ENCODE measurements around the gene OCIAD2. TPM values are rescaled to one million over a fixed set of nuclear protein-coding genes. Genes with fewer than 3 reads are reported as not detected.
"Not testable (repeated sequence)": the region's sequence is repeated elsewhere in the genome, so short reads cannot be mapped to it uniquely, and the experiment has no call there.

OCIAD2 gene
- total and polyA plus RNA-seq, 5 donors from 2014 or later = 83.0 to 359 (median 294) TPM

DNA sequence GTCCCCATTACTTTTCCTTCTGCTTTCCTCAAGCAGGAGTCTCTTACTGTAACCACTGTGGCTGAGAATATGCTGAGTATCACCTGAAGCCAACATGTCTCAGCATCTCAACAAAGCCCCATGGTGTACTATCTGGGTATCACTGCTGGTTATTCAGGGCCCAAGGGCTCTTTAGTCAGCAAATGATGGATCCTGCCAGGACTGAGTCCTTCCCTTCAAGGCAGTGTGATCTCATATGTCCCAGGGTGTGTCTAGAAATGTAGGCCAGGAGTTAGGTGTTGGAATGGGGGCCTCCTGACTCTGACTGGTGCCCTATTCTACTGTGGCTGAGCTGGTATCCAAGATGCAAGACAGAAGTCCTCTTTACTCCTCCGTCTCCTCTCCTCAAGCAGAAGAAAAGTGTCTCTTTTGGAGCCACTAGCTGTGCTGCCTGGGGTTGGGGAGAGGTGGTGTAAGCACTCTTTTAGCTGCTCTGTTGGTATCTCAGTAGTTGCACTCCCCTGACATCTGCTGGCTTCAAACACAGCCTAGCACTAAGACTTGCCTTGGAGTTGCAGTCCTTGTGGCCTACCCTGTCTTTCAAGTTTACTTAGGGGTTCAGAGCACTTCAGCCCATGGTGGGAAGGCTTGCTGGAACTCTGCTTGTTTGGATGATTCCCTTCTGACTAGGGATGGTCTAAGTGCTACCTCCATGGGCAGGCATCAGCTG, 28.6 kb downstream of the OCIAD2 start:
- Mint-ChIP-seq H3K4me1 (peaks cover 0 to 7% (median 0%) of the 10 kb centered on the region in 4 donors), H3K36me3 (no peaks in the 10 kb centered on the region), H3K9me3 (peaks cover 0 to 6% (median 4%) of the 10 kb centered on the region in 7 donors), H3K27me3 (peaks cover 3% of the 10 kb centered on the region), H3K27ac (no peak overlapping the region), H3K4me3 (no peak overlapping the region)
- H3K36me3 ChIP-seq (ENCODE audit: control insufficient read depth, insufficient read depth, low read length) = no peaks in the 10 kb centered on the region
- no peak overlapping the region for H3K27ac ChIP-seq (ENCODE audit: insufficient read depth, low read length, poor library complexity, severe bottlenecking)
- no peaks in the 10 kb centered on the region for H3K4me1 ChIP-seq (ENCODE audit: control insufficient read depth, insufficient read depth, low read length, poor library complexity, severe bottlenecking)
- ATAC-seq (ENCODE audit: low read depth in 2 of 2) (no peak), DNase-seq (no peak)
- H3K27me3 ChIP-seq (ENCODE audit: control insufficient read depth, insufficient read depth, low read length) = no peaks in the 10 kb centered on the region
- H3K9me3 ChIP-seq (ENCODE audit: control insufficient read depth in 2 of 2, low read length in 2 of 2) = no peaks in the 10 kb centered on the region
- H3K4me3 ChIP-seq (ENCODE audit: low read depth, low read length) = no peak overlapping the region

DNA sequence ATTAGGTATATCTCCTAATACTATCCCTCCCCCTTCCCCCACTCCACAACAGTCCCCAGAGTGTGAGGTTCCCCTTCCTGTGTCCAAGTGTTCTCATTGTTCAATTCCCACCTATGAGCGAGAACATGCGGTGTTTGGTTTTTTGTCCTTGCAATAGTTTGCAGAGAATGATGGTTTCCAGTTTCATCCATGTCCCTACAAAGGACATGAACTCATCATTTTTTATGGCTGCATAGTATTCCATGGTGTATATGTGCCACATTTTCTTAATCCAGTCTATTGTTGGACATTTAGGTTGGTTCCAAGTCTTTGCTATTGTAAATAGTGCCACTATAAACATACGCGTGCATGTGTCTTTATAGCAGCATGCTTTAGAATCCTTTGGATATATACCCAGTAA, 41.9 kb downstream of the OCIAD2 start:
- H3K27me3 ChIP-seq (ENCODE audit: control insufficient read depth, insufficient read depth, low read length); H3K27ac Mint-ChIP-seq: not testable (repeated sequence)

DNA sequence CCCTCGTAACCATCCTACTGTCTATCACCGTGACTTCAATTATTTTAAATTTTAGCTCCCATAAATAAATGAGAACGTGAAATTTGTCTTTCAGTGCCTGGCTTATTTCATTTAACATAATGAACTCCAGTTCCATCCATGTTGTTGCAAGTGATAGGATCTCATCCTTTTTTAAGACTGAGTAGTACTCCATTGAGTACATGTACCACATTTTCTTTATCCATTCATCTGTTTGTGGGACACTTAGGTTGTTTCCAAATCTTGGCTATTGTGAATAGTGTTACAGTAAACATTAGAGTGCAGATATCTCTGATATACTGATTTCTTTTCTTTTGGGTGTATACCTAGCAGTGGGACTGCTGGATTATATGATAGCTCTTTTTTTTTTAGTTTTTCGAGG, 42.8 kb downstream of the OCIAD2 start:
- peaks cover 0 to 13% (median 2%) of the 10 kb centered on the region in 7 donors for H3K9me3 Mint-ChIP-seq
- DNase-seq (no peak), ATAC-seq (ENCODE audit: low read depth in 2 of 2) (no peak)
- peaks cover 0 to 3% (median 0%) of the 10 kb centered on the region in 4 donors for H3K4me1 Mint-ChIP-seq
- H3K36me3 Mint-ChIP-seq = peaks cover 11% of the 10 kb centered on the region
- Histone ChIP-seq H3K36me3 (ENCODE audit: control insufficient read depth, insufficient read depth, low read length) (peaks cover 17% of the 10 kb centered on the region), H3K4me3 (ENCODE audit: low read depth, low read length) (no peak overlapping the region), H3K9me3 (ENCODE audit: control insufficient read depth in 2 of 2, low read length in 2 of 2) (peaks cover 0 to 6% of the 10 kb centered on the region in 2 experiments), H3K4me1 (ENCODE audit: control insufficient read depth, insufficient read depth, low read length, poor library complexity, severe bottlenecking) (no peaks in the 10 kb centered on the region), H3K27ac (ENCODE audit: insufficient read depth, low read length, poor library complexity, severe bottlenecking) (no peak overlapping the region), H3K27me3 (ENCODE audit: control insufficient read depth, insufficient read depth, low read length) (no peaks in the 10 kb centered on the region)
- no peak overlapping the region for H3K4me3 Mint-ChIP-seq
- no peak overlapping the region for H3K27ac Mint-ChIP-seq
- H3K27me3 Mint-ChIP-seq = peaks cover 6% of the 10 kb centered on the region

More for the DNA sequence above, 41.9 kb downstream of the OCIAD2 start:
- H3K9me3 ChIP-seq (ENCODE audit: control insufficient read depth in 2 of 2, low read length in 2 of 2); ATAC-seq (ENCODE audit: low read depth in 2 of 2); H3K4me1 Mint-ChIP-seq; H3K27me3 Mint-ChIP-seq; H3K4me1 ChIP-seq (ENCODE audit: control insufficient read depth, insufficient read depth, low read length, poor library complexity, severe bottlenecking); H3K27ac ChIP-seq (ENCODE audit: insufficient read depth, low read length, poor library complexity, severe bottlenecking); DNase-seq; H3K4me3 Mint-ChIP-seq; H3K4me3 ChIP-seq (ENCODE audit: low read depth, low read length): not testable (repeated sequence)
- peaks cover 17% of the 10 kb centered on the region for H3K36me3 ChIP-seq (ENCODE audit: control insufficient read depth, insufficient read depth, low read length)
- Mint-ChIP-seq H3K9me3 (peaks cover 0 to 13% (median 2%) of the 10 kb centered on the region in 7 donors), H3K36me3 (peaks cover 17% of the 10 kb centered on the region)

DNA sequence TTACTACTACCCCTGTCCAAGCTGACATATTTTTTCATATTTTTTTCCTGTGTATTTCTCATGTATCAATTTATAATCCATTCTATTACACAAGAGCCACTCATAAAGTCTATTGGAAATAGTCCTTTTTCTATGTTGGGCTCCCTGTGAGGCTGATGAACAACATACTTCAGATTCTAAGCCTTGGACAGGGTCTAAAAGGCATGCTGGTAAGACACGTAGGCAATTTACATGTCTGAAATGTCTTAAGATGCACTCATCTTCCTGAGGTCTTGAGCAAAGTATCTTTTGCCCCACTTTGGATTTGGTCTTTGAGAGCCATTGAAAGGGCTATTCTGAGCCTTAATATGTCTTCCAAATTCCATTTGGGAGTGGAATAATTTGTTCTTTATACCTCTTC, 43.9 kb downstream of the OCIAD2 start:
- Histone ChIP-seq H3K4me1 (ENCODE audit: control insufficient read depth, insufficient read depth, low read length, poor library complexity, severe bottlenecking) (no peaks in the 10 kb centered on the region), H3K9me3 (ENCODE audit: control insufficient read depth in 2 of 2, low read length in 2 of 2) (peaks cover 0 to 6% of the 10 kb centered on the region in 2 experiments), H3K36me3 (ENCODE audit: control insufficient read depth, insufficient read depth, low read length) (peaks cover 23% of the 10 kb centered on the region), H3K27me3 (ENCODE audit: control insufficient read depth, insufficient read depth, low read length) (no peaks in the 10 kb centered on the region), H3K4me3 (ENCODE audit: low read depth, low read length) (no peak overlapping the region), H3K27ac (ENCODE audit: insufficient read depth, low read length, poor library complexity, severe bottlenecking) (no peak overlapping the region)
- no peak overlapping the region for H3K4me3 Mint-ChIP-seq
- ATAC-seq (ENCODE audit: low read depth in 2 of 2) (no peak), DNase-seq (no peak)
- peaks cover 0 to 11% (median 2%) of the 10 kb centered on the region in 7 donors for H3K9me3 Mint-ChIP-seq
- no peak overlapping the region for H3K27ac Mint-ChIP-seq
- peaks cover 3% of the 10 kb centered on the region for H3K27me3 Mint-ChIP-seq
- H3K4me1 Mint-ChIP-seq = peaks cover 0 to 3% (median 0%) of the 10 kb centered on the region in 4 donors
- H3K36me3 Mint-ChIP-seq = peaks cover 13% of the 10 kb centered on the region

DNA sequence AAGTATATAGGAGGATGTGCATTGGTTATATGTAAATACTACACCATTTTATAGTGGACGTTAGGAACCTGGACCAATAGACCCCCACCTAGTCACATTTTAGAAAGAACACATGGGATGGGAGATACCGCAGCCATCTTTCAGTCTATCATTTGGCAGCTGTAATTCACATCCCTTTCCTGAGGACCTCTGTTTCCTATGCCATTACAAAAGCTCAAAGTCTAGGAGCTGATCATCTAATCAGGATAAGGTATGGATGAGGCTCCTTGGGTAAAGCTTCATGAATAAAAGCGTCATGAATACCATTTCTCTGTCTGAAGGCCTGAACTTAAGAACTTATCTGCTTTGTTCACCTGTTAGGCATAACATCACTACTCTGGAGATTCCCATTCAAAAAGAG, 44.5 kb downstream of the OCIAD2 start:
- H3K4me1 Mint-ChIP-seq = peaks cover 0 to 4% (median 0%) of the 10 kb centered on the region in 4 donors
- Histone ChIP-seq H3K9me3 (ENCODE audit: control insufficient read depth in 2 of 2, low read length in 2 of 2) (peaks cover 0 to 6% of the 10 kb centered on the region in 2 experiments), H3K27ac (ENCODE audit: insufficient read depth, low read length, poor library complexity, severe bottlenecking) (no peak overlapping the region), H3K27me3 (ENCODE audit: control insufficient read depth, insufficient read depth, low read length) (no peaks in the 10 kb centered on the region), H3K36me3 (ENCODE audit: control insufficient read depth, insufficient read depth, low read length) (peaks cover 23% of the 10 kb centered on the region), H3K4me1 (ENCODE audit: control insufficient read depth, insufficient read depth, low read length, poor library complexity, severe bottlenecking) (no peaks in the 10 kb centered on the region), H3K4me3 (ENCODE audit: low read depth, low read length) (no peak overlapping the region)
- ATAC-seq (ENCODE audit: low read depth in 2 of 2) (no peak), DNase-seq (no peak)
- H3K27me3 Mint-ChIP-seq = no peaks in the 10 kb centered on the region
- H3K9me3 Mint-ChIP-seq = peaks cover 0 to 9% (median 0%) of the 10 kb centered on the region in 7 donors
- no peak overlapping the region for H3K27ac Mint-ChIP-seq
- peaks cover 11% of the 10 kb centered on the region for H3K36me3 Mint-ChIP-seq
- H3K4me3 Mint-ChIP-seq = no peak overlapping the region

DNA sequence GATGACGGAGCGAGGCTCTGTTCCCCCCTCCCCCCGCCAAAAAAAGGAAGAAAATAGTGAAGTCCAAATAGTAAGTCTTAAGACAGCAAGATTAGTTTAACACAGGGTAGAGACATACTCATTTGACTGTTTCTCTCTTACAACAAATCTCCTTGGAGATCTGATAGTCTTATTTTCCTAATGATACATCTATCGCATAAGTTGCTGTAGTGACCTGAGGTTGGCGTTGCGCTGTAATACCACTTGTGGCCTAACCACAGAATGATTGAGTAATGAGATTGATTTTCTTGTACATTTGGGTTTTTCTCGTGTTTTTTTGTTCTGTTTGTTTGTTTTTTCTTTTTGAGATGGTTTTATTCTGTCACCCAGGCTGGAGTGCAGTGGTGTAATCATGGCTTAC, 48.4 kb downstream of the OCIAD2 start:
- Mint-ChIP-seq H3K27ac (peak overlapping the region in 1 of 3 donors; percentile 74), H3K9me3 (no peaks in the 10 kb centered on the region), H3K27me3 (no peaks in the 10 kb centered on the region), H3K36me3 (peaks cover 24% of the 10 kb centered on the region), H3K4me1 (peaks cover 0 to 13% (median 2%) of the 10 kb centered on the region in 4 donors), H3K4me3 (no peak overlapping the region)
- Histone ChIP-seq H3K9me3 (ENCODE audit: control insufficient read depth in 2 of 2, low read length in 2 of 2) (no peaks in the 10 kb centered on the region), H3K27me3 (ENCODE audit: control insufficient read depth, insufficient read depth, low read length) (no peaks in the 10 kb centered on the region), H3K36me3 (ENCODE audit: control insufficient read depth, insufficient read depth, low read length) (peaks cover 47% of the 10 kb centered on the region), H3K27ac (ENCODE audit: insufficient read depth, low read length, poor library complexity, severe bottlenecking) (no peak overlapping the region), H3K4me1 (ENCODE audit: control insufficient read depth, insufficient read depth, low read length, poor library complexity, severe bottlenecking) (no peaks in the 10 kb centered on the region), H3K4me3 (ENCODE audit: low read depth, low read length) (no peak overlapping the region)
- ATAC-seq (ENCODE audit: low read depth in 2 of 2) (no peak), DNase-seq (no peak)

DNA sequence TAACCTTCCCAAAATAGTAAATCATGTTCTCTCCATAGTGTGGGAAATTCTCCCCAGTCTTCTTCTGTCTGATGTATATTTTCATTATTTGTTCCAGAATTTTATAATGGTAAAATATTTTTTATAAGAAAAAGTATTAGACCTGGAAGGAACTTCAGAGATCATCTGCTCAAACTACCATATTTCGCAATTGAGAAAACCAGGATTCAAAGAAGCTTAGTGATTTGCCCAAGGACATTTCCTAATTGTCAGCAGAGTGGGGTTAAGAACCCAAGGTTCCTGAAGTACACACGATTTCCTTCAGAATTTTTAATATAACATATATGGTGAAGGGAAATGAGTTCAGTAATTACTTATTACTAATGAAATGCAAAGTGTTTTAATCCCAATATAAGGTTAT, 51.6 kb downstream of the OCIAD2 start:
- H3K4me1 Mint-ChIP-seq = peaks cover 0 to 18% (median 5%) of the 10 kb centered on the region in 4 donors
- H3K9me3 ChIP-seq (ENCODE audit: control insufficient read depth in 2 of 2, low read length in 2 of 2) = no peaks in the 10 kb centered on the region
- H3K4me3 ChIP-seq (ENCODE audit: low read depth, low read length) = no peak overlapping the region
- no peak overlapping the region for H3K27ac Mint-ChIP-seq
- H3K36me3 Mint-ChIP-seq = peaks cover 29% of the 10 kb centered on the region
- no peaks in the 10 kb centered on the region for H3K27me3 Mint-ChIP-seq
- no peaks in the 10 kb centered on the region for H3K27me3 ChIP-seq (ENCODE audit: control insufficient read depth, insufficient read depth, low read length)
- H3K4me3 Mint-ChIP-seq = no peak overlapping the region
- H3K9me3 Mint-ChIP-seq = no peaks in the 10 kb centered on the region
- H3K36me3 ChIP-seq (ENCODE audit: control insufficient read depth, insufficient read depth, low read length) = peaks cover 56% of the 10 kb centered on the region
- DNase-seq = no peak
- no peaks in the 10 kb centered on the region for H3K4me1 ChIP-seq (ENCODE audit: control insufficient read depth, insufficient read depth, low read length, poor library complexity, severe bottlenecking)
- H3K27ac ChIP-seq (ENCODE audit: insufficient read depth, low read length, poor library complexity, severe bottlenecking) = no peak overlapping the region
- ATAC-seq (ENCODE audit: low read depth in 2 of 2) = no peak

DNA sequence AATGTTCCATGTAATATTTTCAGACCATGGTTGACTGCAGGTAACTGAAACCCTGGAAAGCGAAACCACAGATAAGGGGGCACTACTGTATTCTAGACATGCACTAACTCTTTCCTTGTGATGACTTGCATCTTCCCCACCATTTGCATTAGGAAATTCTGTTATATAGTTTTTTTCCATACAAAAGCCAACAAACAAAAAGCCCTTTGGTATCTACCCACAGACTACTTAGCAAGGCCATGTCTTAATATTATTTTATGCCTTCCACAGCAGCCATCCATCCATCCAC, 52.2 kb downstream of the OCIAD2 start:
- Mint-ChIP-seq H3K27ac (peak overlapping the region in 1 of 3 donors; percentile 31), H3K4me1 (peaks cover 0 to 15% (median 5%) of the 10 kb centered on the region in 4 donors), H3K36me3 (peaks cover 29% of the 10 kb centered on the region), H3K4me3 (no peak overlapping the region), H3K9me3 (no peaks in the 10 kb centered on the region), H3K27me3 (no peaks in the 10 kb centered on the region)
- H3K27me3 ChIP-seq (ENCODE audit: control insufficient read depth, insufficient read depth, low read length) = no peaks in the 10 kb centered on the region
- H3K9me3 ChIP-seq (ENCODE audit: control insufficient read depth in 2 of 2, low read length in 2 of 2) = no peaks in the 10 kb centered on the region
- no peak overlapping the region for H3K4me3 ChIP-seq (ENCODE audit: low read depth, low read length)
- peaks cover 58% of the 10 kb centered on the region for H3K36me3 ChIP-seq (ENCODE audit: control insufficient read depth, insufficient read depth, low read length)
- ATAC-seq (ENCODE audit: low read depth in 2 of 2) (no peak), DNase-seq (no peak)
- H3K27ac ChIP-seq (ENCODE audit: insufficient read depth, low read length, poor library complexity, severe bottlenecking) = no peak overlapping the region
- no peaks in the 10 kb centered on the region for H3K4me1 ChIP-seq (ENCODE audit: control insufficient read depth, insufficient read depth, low read length, poor library complexity, severe bottlenecking)

All from CD4-positive, CD25-positive, alpha-beta regulatory T cell (primary cell).